ENCODE data around the gene RPL32.

The RPL32 gene

GRCh38 chr3:12829404-12829803, 12.0 kb downstream of the RPL32 start:
- H3K36me3 ChIP-seq (ENCODE audit: control insufficient read depth, insufficient read depth, low read length, severe bottlenecking), result peaks cover 34% of the 10 kb centered on the region
- peaks cover 15% of the 10 kb centered on the region for H3K4me1 ChIP-seq (ENCODE audit: control insufficient read depth, insufficient read depth, low read length)
- DNase-seq (ENCODE audit: low read depth), result no peak
- H3K27me3 ChIP-seq (replicated peaks; ENCODE audit: control insufficient read depth, insufficient read depth, low read length), result no peaks in the 10 kb centered on the region
- H3K9me3 ChIP-seq (ENCODE audit: control insufficient read depth, low read length), result no peaks in the 10 kb centered on the region
- no peak overlapping the region for H3K9ac ChIP-seq (ENCODE audit: low read length)
- no peak overlapping the region for H3K4me3 ChIP-seq (ENCODE audit: low read length)

- peaks cover 9% of the 10 kb centered on the region for H3K4me1 ChIP-seq (ENCODE audit: control insufficient read depth, insufficient read depth, low read length)
- H3K27me3 ChIP-seq (replicated peaks; ENCODE audit: control insufficient read depth, insufficient read depth, low read length), result no peaks in the 10 kb centered on the region
- no peak for DNase-seq (ENCODE audit: low read depth)
- H3K4me3 ChIP-seq (ENCODE audit: low read length), result no peak overlapping the region
- no peak overlapping the region for H3K9ac ChIP-seq (ENCODE audit: low read length)
- H3K9me3 ChIP-seq (ENCODE audit: control insufficient read depth, low read length), result no peaks in the 10 kb centered on the region
- H3K36me3 ChIP-seq (ENCODE audit: control insufficient read depth, insufficient read depth, low read length, severe bottlenecking), result peaks cover 27% of the 10 kb centered on the region
Measured at GRCh38 chr3:12828751-12829150, 12.6 kb downstream of the RPL32 start.

DNA sequence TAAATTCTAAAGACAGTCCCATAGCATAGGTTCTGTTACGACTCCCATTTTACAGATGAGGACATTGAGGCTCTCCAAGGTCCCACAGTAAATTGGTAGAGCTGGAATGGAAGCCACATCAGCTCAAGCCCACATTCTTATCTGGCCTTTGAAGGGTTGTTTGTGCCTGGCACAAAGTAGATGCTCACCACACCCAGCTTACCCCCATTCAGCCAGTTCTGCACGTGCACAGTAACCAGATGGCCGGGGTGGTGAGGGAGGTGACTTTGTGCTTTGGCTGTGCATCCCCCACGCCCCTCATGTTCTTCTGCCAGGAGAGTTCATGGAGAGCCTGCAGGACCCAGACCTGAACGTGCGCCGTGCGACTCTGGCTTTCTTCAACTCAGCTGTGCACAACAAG, 16.2 kb downstream of the RPL32 start:
- no peaks in the 10 kb centered on the region for H3K27me3 ChIP-seq (replicated peaks; ENCODE audit: control insufficient read depth, insufficient read depth, low read length)
- no peaks in the 10 kb centered on the region for H3K9me3 ChIP-seq (ENCODE audit: control insufficient read depth, low read length)
- H3K36me3 ChIP-seq (ENCODE audit: control insufficient read depth, insufficient read depth, low read length, severe bottlenecking), result no peaks in the 10 kb centered on the region
- no peaks in the 10 kb centered on the region for H3K4me1 ChIP-seq (ENCODE audit: control insufficient read depth, insufficient read depth, low read length)
- no peak overlapping the region for H3K9ac ChIP-seq (ENCODE audit: low read length)
- DNase-seq (ENCODE audit: low read depth), result no peak
- H3K4me3 ChIP-seq (ENCODE audit: low read length), result no peak overlapping the region

GRCh38 chr3:12824299-12824698, 17.1 kb downstream of the RPL32 start:
- Histone ChIP-seq H3K27me3 (replicated peaks; ENCODE audit: control insufficient read depth, insufficient read depth, low read length) (no peaks in the 10 kb centered on the region), H3K9ac (ENCODE audit: low read length) (no peak overlapping the region), H3K4me1 (ENCODE audit: control insufficient read depth, insufficient read depth, low read length) (no peaks in the 10 kb centered on the region), H3K4me3 (ENCODE audit: low read length) (no peak overlapping the region), H3K9me3 (ENCODE audit: control insufficient read depth, low read length) (no peaks in the 10 kb centered on the region), H3K36me3 (ENCODE audit: control insufficient read depth, insufficient read depth, low read length, severe bottlenecking) (no peaks in the 10 kb centered on the region)
- DNase-seq (ENCODE audit: low read depth), result no peak

DNA sequence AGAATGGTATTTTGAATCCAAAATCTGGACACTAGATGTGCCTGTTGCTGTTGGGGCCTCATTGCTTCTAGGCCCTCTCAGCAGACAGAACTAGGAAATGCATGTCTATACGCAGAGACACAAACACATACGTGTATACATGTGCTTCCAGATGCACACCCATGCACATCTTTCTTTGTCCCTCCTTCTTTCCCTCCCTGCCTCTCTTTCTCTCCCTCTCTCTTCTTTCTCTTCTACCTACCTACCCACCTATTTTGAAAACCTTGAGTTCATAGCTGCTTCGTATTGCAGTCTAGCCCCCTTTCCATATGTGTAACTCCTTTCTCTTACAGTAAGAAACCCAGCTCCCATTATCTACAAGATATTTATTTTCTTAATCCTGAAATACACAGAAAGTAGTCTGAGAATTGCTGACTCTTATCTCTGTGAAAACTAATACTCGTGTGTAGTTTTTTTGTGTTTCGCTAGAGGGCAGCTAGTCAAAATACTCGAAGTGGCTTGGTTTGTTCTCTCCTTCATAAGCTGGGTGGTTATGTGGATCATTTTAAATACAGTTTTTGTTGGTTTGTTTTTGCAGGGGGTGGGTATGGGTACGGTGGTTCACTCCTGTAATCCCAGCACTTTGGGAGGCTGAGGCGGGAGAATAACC, 18.5 kb downstream of the RPL32 start:
- Histone ChIP-seq H3K9ac (ENCODE audit: low read length) (no peak overlapping the region), H3K27me3 (replicated peaks; ENCODE audit: control insufficient read depth, insufficient read depth, low read length) (peaks cover 8% of the 10 kb centered on the region), H3K4me3 (ENCODE audit: low read length) (no peak overlapping the region), H3K9me3 (ENCODE audit: control insufficient read depth, low read length) (no peaks in the 10 kb centered on the region), H3K4me1 (ENCODE audit: control insufficient read depth, insufficient read depth, low read length) (no peaks in the 10 kb centered on the region), H3K36me3 (ENCODE audit: control insufficient read depth, insufficient read depth, low read length, severe bottlenecking) (no peaks in the 10 kb centered on the region)
- DNase-seq (ENCODE audit: low read depth), result peak; percentile 73

- H3K4me3 ChIP-seq (ENCODE audit: low read length), result no peak overlapping the region
- DNase-seq (ENCODE audit: low read depth), result no peak
- no peaks in the 10 kb centered on the region for H3K9me3 ChIP-seq (ENCODE audit: control insufficient read depth, low read length)
- peaks cover 8% of the 10 kb centered on the region for H3K27me3 ChIP-seq (replicated peaks; ENCODE audit: control insufficient read depth, insufficient read depth, low read length)
- no peaks in the 10 kb centered on the region for H3K36me3 ChIP-seq (ENCODE audit: control insufficient read depth, insufficient read depth, low read length, severe bottlenecking)
- no peak overlapping the region for H3K9ac ChIP-seq (ENCODE audit: low read length)
- no peaks in the 10 kb centered on the region for H3K4me1 ChIP-seq (ENCODE audit: control insufficient read depth, insufficient read depth, low read length)
Measured at GRCh38 chr3:12818773-12819172, 22.6 kb downstream of the RPL32 start.

GRCh38 chr3:12818273-12818672, 23.1 kb downstream of the RPL32 start:
- DNase-seq (ENCODE audit: low read depth), result no peak
- no peaks in the 10 kb centered on the region for H3K4me1 ChIP-seq (ENCODE audit: control insufficient read depth, insufficient read depth, low read length)
- H3K9me3 ChIP-seq (ENCODE audit: control insufficient read depth, low read length), result no peaks in the 10 kb centered on the region
- H3K9ac ChIP-seq (ENCODE audit: low read length), result no peak overlapping the region
- no peaks in the 10 kb centered on the region for H3K36me3 ChIP-seq (ENCODE audit: control insufficient read depth, insufficient read depth, low read length, severe bottlenecking)
- peaks cover 8% of the 10 kb centered on the region for H3K27me3 ChIP-seq (replicated peaks; ENCODE audit: control insufficient read depth, insufficient read depth, low read length)
- no peak overlapping the region for H3K4me3 ChIP-seq (ENCODE audit: low read length)

- no peak overlapping the region for H3K4me3 ChIP-seq (ENCODE audit: low read length)
- no peak overlapping the region for H3K9ac ChIP-seq (ENCODE audit: low read length)
- no peaks in the 10 kb centered on the region for H3K4me1 ChIP-seq (ENCODE audit: control insufficient read depth, insufficient read depth, low read length)
- H3K9me3 ChIP-seq (ENCODE audit: control insufficient read depth, low read length), result no peaks in the 10 kb centered on the region
- DNase-seq (ENCODE audit: low read depth), result no peak
- no peaks in the 10 kb centered on the region for H3K36me3 ChIP-seq (ENCODE audit: control insufficient read depth, insufficient read depth, low read length, severe bottlenecking)
- peaks cover 8% of the 10 kb centered on the region for H3K27me3 ChIP-seq (replicated peaks; ENCODE audit: control insufficient read depth, insufficient read depth, low read length)
Measured at GRCh38 chr3:12817343-12817710, 24.0 kb downstream of the RPL32 start.

DNA sequence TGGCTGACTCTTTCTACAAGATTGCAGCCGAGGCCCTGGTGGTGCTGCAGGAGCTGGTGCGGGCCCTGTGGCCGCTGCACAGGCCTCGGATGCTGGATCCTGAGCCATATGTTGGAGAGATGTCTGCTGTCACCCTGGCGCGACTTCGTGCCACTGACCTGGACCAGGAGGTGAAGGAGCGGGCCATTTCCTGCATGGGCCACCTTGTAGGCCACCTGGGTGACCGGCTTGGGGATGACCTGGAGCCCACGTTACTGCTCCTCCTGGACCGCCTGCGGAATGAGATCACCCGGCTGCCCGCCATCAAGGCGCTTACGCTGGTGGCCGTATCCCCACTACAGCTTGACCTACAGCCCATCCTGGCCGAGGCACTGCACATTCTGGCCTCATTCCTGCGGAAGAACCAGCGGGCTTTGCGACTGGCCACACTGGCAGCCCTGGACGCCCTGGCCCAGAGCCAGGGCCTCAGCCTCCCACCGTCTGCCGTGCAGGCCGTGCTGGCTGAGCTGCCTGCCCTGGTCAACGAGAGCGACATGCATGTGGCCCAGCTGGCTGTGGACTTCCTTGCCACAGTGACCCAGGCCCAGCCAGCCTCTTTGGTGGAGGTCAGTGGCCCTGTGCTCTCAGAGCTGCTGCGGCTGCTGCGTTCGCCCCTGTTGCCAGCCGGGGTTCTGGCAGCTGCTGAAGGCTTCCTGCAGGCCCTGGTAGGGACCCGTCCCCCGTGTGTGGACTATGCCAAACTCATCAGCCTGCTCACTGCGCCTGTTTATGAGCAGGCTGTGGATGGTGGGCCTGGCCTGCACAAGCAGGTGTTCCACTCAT, 24.6 kb downstream of the RPL32 start:
- no peak overlapping the region for H3K4me3 ChIP-seq (ENCODE audit: low read length)
- no peak overlapping the region for H3K9ac ChIP-seq (ENCODE audit: low read length)
- H3K36me3 ChIP-seq (ENCODE audit: control insufficient read depth, insufficient read depth, low read length, severe bottlenecking), result no peaks in the 10 kb centered on the region
- H3K9me3 ChIP-seq (ENCODE audit: control insufficient read depth, low read length), result no peaks in the 10 kb centered on the region
- no peak for DNase-seq (ENCODE audit: low read depth)
- peaks cover 8% of the 10 kb centered on the region for H3K27me3 ChIP-seq (replicated peaks; ENCODE audit: control insufficient read depth, insufficient read depth, low read length)
- H3K4me1 ChIP-seq (ENCODE audit: control insufficient read depth, insufficient read depth, low read length), result no peaks in the 10 kb centered on the region

- Histone ChIP-seq H3K27me3 (replicated peaks; ENCODE audit: control insufficient read depth, insufficient read depth, low read length) (peaks cover 8% of the 10 kb centered on the region), H3K36me3 (ENCODE audit: control insufficient read depth, insufficient read depth, low read length, severe bottlenecking) (no peaks in the 10 kb centered on the region), H3K4me3 (ENCODE audit: low read length) (no peak overlapping the region), H3K9ac (ENCODE audit: low read length) (no peak overlapping the region), H3K4me1 (ENCODE audit: control insufficient read depth, insufficient read depth, low read length) (peaks cover 1% of the 10 kb centered on the region), H3K9me3 (ENCODE audit: control insufficient read depth, low read length) (no peaks in the 10 kb centered on the region)
- no peak for DNase-seq (ENCODE audit: low read depth)
Measured at GRCh38 chr3:12815719-12816118, 25.6 kb downstream of the RPL32 start.

DNA sequence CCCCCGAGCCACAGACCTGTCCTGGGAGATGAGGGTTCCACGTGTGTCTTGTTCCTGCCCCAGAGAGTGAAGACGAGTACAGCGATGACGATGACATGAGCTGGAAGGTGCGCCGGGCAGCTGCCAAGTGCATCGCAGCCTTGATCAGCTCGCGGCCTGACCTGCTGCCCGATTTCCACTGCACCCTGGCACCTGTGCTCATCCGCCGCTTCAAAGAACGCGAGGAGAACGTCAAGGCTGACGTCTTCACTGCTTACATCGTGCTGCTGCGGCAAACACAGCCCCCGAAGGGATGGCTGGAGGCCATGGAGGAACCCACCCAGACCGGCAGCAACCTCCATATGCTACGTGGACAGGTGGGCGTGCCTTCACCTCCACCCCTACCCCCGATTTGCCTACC, 26.3 kb downstream of the RPL32 start:
- H3K9me3 ChIP-seq (ENCODE audit: control insufficient read depth, low read length), result no peaks in the 10 kb centered on the region
- no peak overlapping the region for H3K4me3 ChIP-seq (ENCODE audit: low read length)
- H3K36me3 ChIP-seq (ENCODE audit: control insufficient read depth, insufficient read depth, low read length, severe bottlenecking), result no peaks in the 10 kb centered on the region
- H3K4me1 ChIP-seq (ENCODE audit: control insufficient read depth, insufficient read depth, low read length), result peaks cover 4% of the 10 kb centered on the region
- H3K9ac ChIP-seq (ENCODE audit: low read length), result no peak overlapping the region
- H3K27me3 ChIP-seq (replicated peaks; ENCODE audit: control insufficient read depth, insufficient read depth, low read length), result peaks cover 8% of the 10 kb centered on the region
- no peak for DNase-seq (ENCODE audit: low read depth)
